Measurements from ENCODE around the gene FAM187B. TPM values are rescaled to one million over a fixed set of nuclear protein-coding genes. Genes with fewer than 3 reads are reported as not detected.

FAM187B gene
- total and polyA plus RNA-seq, 2 of the 4 experiments (the other 2 are of a cell fraction) = not detected

DNA sequence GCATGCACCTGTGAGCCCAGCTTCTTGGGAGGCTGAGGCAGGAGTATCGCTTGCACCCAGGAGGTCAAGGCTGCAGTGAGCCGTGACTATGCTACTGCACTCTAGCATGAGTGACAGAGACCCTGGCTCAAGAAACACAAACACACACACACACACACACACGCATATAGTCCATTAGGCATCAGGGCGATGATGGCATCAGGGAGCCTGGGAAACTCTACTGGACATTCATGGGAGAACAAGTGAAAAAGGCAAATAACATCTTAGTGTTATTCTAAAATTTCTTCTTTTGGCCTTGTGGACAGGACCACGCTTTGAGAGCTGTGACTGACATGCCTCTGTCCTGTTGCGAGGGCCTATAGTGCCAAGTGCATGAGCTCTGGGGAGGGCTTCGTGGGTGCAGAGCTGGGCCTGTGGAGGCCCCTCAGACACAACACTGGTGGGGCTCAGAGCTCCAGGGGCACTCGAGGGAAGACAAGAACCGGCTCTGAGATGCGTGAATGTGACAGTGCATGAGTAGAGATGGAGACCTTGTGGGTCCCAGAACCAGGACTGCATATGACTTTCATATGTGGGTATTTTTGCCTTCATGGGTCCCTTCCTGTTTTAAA lies 32.3 kb upstream of the FAM187B start:
- DNase-seq (no peak), ATAC-seq (ENCODE audit: low read depth) (no peak)
- TF ChIP-seq ELK1 (IDR thresholded peaks at IDR 0.05; ENCODE audit: borderline replicate concordance, low read depth, low read length) = no peak
- no peak for TF ChIP-seq CEBPB (IDR thresholded peaks at IDR 0.05; ENCODE audit: low read depth, low read length)
- TF ChIP-seq RFX5 (IDR thresholded peaks at IDR 0.05; ENCODE audit: low read depth, low read length) = no peak
- no peak for TF ChIP-seq RCOR1 (IDR thresholded peaks at IDR 0.05; ENCODE audit: insufficient replicate concordance, low read length)
- TF ChIP-seq FOS (IDR thresholded peaks at IDR 0.05; ENCODE audit: low read depth, low read length) = no peak
- no peak for TF ChIP-seq CTCF (conservative IDR thresholded peaks at IDR 0.05; ENCODE audit: low read depth, low read length)
- no peak for TF ChIP-seq CHD1 (IDR thresholded peaks at IDR 0.05; ENCODE audit: low read depth, low read length)
- no peak for TF ChIP-seq BHLHE40 (IDR thresholded peaks at IDR 0.05; ENCODE audit: low read depth, low read length)
- Histone ChIP-seq H2BK120ac (ENCODE audit: low read depth, low read length) (no peak overlapping the region), H4K20me1 (ENCODE audit: insufficient read depth, low read length) (no peaks in the 10 kb centered on the region), H3K9me1 (ENCODE audit: insufficient read depth, low read length) (peaks cover 8% of the 10 kb centered on the region), H3K79me1 (ENCODE audit: low read depth in 1 of 2, low read length in 2 of 2) (no peaks in the 10 kb centered on the region), H2BK5ac (ENCODE audit: low read depth, low read length, poor library complexity, severe bottlenecking) (no peak overlapping the region), H3K23ac (ENCODE audit: low read depth, low read length) (no peak overlapping the region), H3K18ac (ENCODE audit: low read depth, low read length) (no peak overlapping the region), H3K4me2 (ENCODE audit: low read depth, low read length) (no peak overlapping the region), H4K5ac (ENCODE audit: low read depth, low read length) (no peak overlapping the region), H4K8ac (ENCODE audit: low read depth in 2 of 2, low read length in 2 of 2) (no peak overlapping the region), H3K9ac (ENCODE audit: low read depth, low read length) (no peak overlapping the region), H3K36me3 (ENCODE audit: control insufficient read depth, insufficient read depth, low read length) (no peaks in the 10 kb centered on the region), H3K4ac (ENCODE audit: low read depth, low read length) (no peak overlapping the region), H3K4me1 (ENCODE audit: control insufficient read depth, insufficient read depth, low read length) (no peaks in the 10 kb centered on the region), H2AK9ac (replicated peaks; ENCODE audit: low read depth, low read length, poor library complexity) (no peak overlapping the region), H4K91ac (ENCODE audit: insufficient read depth, low read depth, low read length) (no peak overlapping the region), H3K27ac (ENCODE audit: insufficient read depth, low read length) (no peak overlapping the region), H3K4me3 (ENCODE audit: insufficient read depth, low read depth, low read length) (no peak overlapping the region), H2AFZ (replicated peaks; ENCODE audit: low read length, poor library complexity) (no peak overlapping the region), H3K56ac (ENCODE audit: extremely low read depth, insufficient read depth, low read length) (no peak overlapping the region), H2BK20ac (ENCODE audit: low read depth, low read length) (no peak overlapping the region), H2BK15ac (ENCODE audit: low read depth, low read length) (no peak overlapping the region), H2AK5ac (ENCODE audit: low read depth, low read length) (no peak overlapping the region), H3K27me3 (ENCODE audit: control insufficient read depth, insufficient read depth, low read length) (peaks cover 15% of the 10 kb centered on the region), H3K14ac (replicated peaks; ENCODE audit: low read depth, low read length) (no peak overlapping the region), H3K9me3 (ENCODE audit: control insufficient read depth, insufficient read depth, low read length) (no peaks in the 10 kb centered on the region)
- POLR2A ChIA-PET (ENCODE audit: unreplicated experiment) = no interaction called here
- dilution Hi-C loops (cut with HindIII; ENCODE audit: low sequenced_read_pairs, unreplicated experiment) = no loop called here
- WGBS, 2 experiments (ENCODE audit: extremely low coverage in 2 of 2, insufficient read length in 1 of 2) = 100% methylated on average over 1 of the region's 10 CpGs; no CpG with 5 or more reads in 1 of the 2 experiments
- BruUV-seq (replicated peaks) = no TSS peak
- in situ Hi-C loops (cut with MboI; ENCODE audit: low sequenced_read_pairs) = no loop called here
- CTCF ChIA-PET = no interaction called here
- intact Hi-C loops (cut with micrococcal nuclease) = no loop called here
